Adrenal gland (tissue), 5 donors: ENCODE measurements around the gene TMEM134.

Experiments used
- CTCF ChIP-seq, 6 experiments: fragments of 450-650 bp in 4 of 6; fragments of 200-600 bp in 2 of 6; sonication (generic) in 1 of 6; IDR thresholded peaks; 1 replicate in 5 of 6; 2 replicates in 1 of 6; pipeline versions ENCODE4 v1.5.1 to v1.8.0; 2016 to 2021; ENCODE audit warnings: antibody characterized with exemption in 6 of 6, mild to moderate bottlenecking in 2 of 6, moderate library complexity in 1 of 6
- POLR2A ChIP-seq, 2 donors: fragments of 450-650 bp; IDR thresholded peaks; one replicate each; pipeline ENCODE4 v1.6.1; 2017; ENCODE audit warnings: antibody characterized with exemption in 2 of 2, mild to moderate bottlenecking in 2 of 2, moderate library complexity in 1 of 2
- donor health status: DM: no; HTN: no; CAD: no.

GRCh38 chr11:67469508-67469811, 409 bp upstream of the TMEM134 start:
- TF ChIP-seq POLR2A (IDR thresholded peaks at IDR 0.05) (no peak), CTCF (IDR thresholded peaks at IDR 0.05) (no peak)
